HG03159 (cell line): Measurements from ENCODE around the gene CCDC69.
A peak's percentile ranks its signal among the peaks of the same experiment; 100 is the strongest.
"Not testable (repeated sequence)": the region's sequence is repeated elsewhere in the genome, so short reads cannot be mapped to it uniquely, and the experiment has no call there.

ENCODE experiments used
- ATAC-seq: cut with Tn5 transposase; IDR thresholded peaks from one replicate; pipeline ENCODE4 v1.9.1; 2021; ENCODE audit warnings: mild to moderate bottlenecking, moderate library complexity; ENCODE audit not compliant: unreplicated experiment

Gene CCDC69

GRCh38 chr5:151248651-151249050, 24.8 kb upstream of the CCDC69 start:
- ATAC-seq, result no peak

- ATAC-seq, result no peak
These were observed 21.9 kb upstream of the CCDC69 start for GRCh38 chr5:151245680-151246219.

GRCh38 chr5:151244206-151244605, 20.3 kb upstream of the CCDC69 start:
- no peak for ATAC-seq

- no peak for ATAC-seq
These were observed 19.7 kb upstream of the CCDC69 start for GRCh38 chr5:151243564-151243963.

- ATAC-seq, result no peak
These were observed 19.2 kb upstream of the CCDC69 start for GRCh38 chr5:151243127-151243526.

- no peak for ATAC-seq
These were observed 17.2 kb upstream of the CCDC69 start for GRCh38 chr5:151240924-151241635.

- not testable (repeated sequence) for ATAC-seq
These were observed 16.5 kb upstream of the CCDC69 start for GRCh38 chr5:151240268-151240835.

GRCh38 chr5:151239237-151239861, 15.5 kb upstream of the CCDC69 start:
- peak; percentile 43 for ATAC-seq

- ATAC-seq, result peak; percentile 30
These were observed 14.4 kb upstream of the CCDC69 start for GRCh38 chr5:151238303-151238741.

- no peak for ATAC-seq
These were observed 13.8 kb upstream of the CCDC69 start for GRCh38 chr5:151237685-151238084.

GRCh38 chr5:151236888-151237287, 13.0 kb upstream of the CCDC69 start:
- no peak for ATAC-seq

GRCh38 chr5:151235239-151235571, 11.3 kb upstream of the CCDC69 start:
- not testable (repeated sequence) for ATAC-seq

- peak; percentile 64 for ATAC-seq
These were observed 10.8 kb upstream of the CCDC69 start for GRCh38 chr5:151234476-151235238.

GRCh38 chr5:151233616-151234085, 9.8 kb upstream of the CCDC69 start:
- ATAC-seq, result peak; percentile 67

GRCh38 chr5:151231359-151231758, 7.5 kb upstream of the CCDC69 start:
- ATAC-seq, result no peak

GRCh38 chr5:151230048-151230680, 6.3 kb upstream of the CCDC69 start:
- no peak for ATAC-seq

GRCh38 chr5:151228986-151229385, 5.1 kb upstream of the CCDC69 start:
- no peak for ATAC-seq

GRCh38 chr5:151227918-151228447, 4.1 kb upstream of the CCDC69 start:
- ATAC-seq, result no peak

- no peak for ATAC-seq
These were observed 1.6 kb upstream of the CCDC69 start for GRCh38 chr5:151225475-151225874.

GRCh38 chr5:151225071-151225470, 1.2 kb upstream of the CCDC69 start:
- ATAC-seq, result no peak
